ENCODE results near the gene LRRC32.

LRRC32 gene

DNA sequence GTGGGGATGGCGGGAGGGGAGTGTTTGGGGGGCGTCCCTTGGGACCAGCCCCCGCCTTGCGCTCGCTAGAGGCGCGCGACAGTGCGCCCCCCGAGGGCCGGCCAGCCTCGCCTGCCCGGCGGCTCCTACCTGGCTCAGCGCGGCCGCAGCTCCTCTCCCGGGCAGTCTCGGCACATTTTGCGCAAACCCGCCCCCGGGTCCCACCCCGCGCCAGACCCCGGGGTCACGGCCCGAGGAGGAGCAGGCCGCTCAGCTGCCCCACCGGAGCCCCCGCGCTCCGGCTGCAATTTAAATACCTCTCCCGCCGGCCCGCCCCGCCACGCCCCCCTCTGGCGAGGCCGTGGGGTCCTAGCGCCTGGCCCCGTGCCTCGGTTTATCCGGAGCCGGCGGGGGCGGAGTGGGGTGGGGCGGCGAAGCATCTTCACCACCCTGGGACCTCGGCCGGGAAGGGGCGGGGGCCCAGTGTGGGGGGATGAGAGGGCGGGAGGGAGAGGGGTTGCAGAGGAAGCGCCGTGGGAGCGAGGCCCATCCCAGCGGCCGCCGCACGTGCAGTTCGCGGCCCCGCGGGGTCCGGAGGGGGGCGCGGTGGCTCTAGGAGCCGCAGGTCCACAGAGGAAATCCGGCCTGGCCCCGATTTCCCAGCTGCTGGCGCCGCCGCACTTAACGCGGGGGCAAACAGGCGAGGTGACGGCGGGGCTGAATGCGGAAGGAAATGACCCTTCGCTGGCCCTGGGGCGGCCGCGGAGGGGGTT is at the start of gene LRRC32:
Gene LRRC32, minus strand, starts transcription at position 263 of the 752 bp plus-strand sequence. CDS start 4,793 bp downstream, outside the sequence.
- peak; percentile 66 for DNase-seq

GRCh38 chr11:76719686-76720085 is 49.1 kb upstream of the LRRC32 start:
- DNase-seq = no peak

DNA sequence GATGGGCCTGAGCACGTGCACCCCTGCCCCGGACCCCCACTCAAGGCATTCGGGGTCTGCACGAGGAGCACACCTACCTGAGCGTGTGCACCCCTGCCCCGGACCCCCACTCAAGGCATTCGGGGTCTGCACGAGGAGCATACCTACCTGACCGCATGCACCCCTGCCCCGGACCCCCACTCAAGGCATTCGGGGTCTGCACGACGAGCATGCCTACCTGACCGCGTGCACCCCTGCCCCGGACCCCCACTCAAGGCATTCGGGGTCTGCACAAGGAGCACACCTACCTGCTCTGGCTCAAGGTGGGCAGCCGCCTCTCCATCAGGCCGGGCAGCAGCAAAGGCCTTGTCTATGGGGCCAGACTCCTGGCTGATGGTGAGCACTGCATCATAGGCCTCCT is 48.7 kb upstream of the LRRC32 start:
- no peak for DNase-seq

- DNase-seq = no peak
These were observed 47.3 kb upstream of the LRRC32 start for GRCh38 chr11:76717816-76718215.

DNA sequence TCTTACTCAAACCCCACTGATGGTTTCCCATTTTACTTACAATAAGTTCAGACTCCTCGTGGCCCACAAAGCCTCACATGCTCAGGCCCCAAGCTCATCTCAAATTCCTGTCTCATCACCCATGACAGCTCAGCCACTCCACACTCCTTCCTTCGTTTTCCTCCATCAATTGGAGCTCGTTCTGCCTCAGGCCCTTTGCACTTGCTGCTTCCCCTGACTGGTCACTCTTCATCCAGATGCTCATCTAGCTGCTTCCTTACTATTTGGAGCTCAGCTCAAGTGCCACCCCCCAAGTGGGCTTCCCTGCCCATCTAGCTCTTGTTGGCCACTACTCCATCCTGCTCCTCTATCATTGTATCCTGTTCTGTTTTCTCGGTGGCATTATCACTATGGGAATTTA is 46.8 kb upstream of the LRRC32 start:
- DNase-seq = no peak

GRCh38 chr11:76716268-76716667 is 45.7 kb upstream of the LRRC32 start:
- DNase-seq = no peak

DNA sequence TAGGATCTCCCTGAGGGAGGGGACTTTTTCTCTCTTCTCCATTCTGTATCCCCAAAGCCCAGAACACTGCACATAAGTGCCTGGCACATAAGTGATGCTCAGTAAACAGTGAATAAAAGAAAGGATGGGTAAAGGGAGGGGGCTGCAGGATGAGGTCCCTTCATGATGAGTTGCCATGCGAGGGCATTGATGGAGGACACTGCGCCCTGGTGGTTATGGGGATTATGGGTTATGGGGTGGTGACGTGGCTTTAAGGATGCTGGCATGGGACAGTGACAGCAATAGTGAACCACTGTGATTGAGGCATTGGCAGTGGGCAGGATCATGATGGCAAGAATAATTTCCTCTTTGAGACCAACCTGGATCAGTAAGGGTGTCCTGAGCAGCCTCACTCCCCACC is 43.9 kb upstream of the LRRC32 start:
- peak; percentile 9 for DNase-seq

DNA sequence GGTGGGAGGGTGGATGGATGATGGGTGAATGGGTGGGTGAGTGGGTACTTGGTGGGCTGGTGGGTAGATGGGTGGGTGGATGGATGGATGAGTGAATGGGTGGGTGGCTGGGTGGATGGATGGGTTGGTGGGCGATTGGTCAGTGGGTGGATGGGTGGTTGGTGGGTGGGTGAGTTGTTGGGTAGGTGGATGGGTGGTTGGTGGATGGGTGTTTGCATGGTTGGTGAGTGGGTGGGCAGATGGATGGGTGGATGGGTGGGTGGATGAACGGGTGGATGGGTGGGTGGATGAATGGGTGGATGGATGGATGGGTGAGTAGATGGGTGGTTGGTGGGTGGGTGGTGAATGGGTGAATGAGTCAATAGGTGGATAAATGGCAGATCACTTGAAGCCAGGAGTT is 43.0 kb upstream of the LRRC32 start:
- no peak for DNase-seq

- DNase-seq = no peak
These were observed 41.6 kb upstream of the LRRC32 start for GRCh38 chr11:76712125-76712524.

DNA sequence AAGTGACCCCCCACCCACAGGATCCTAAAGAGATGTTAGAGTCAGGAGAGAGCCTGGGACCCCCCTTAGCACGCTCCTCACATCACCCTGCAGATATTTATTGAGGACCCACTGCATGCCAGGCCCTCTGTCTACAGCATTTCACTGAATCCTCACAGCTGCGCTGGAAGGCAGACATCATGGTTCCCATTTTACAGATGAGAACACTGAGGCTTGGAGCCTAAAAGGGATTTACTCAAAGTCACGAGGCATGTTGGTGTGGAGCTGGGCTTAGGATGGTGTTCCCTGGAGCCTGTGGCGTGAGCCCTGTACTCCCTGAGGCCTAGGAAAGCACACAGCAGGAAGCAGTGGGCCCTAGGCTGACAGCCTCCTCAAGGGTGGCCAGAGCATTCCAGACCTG is 39.2 kb upstream of the LRRC32 start:
- DNase-seq = no peak

- no peak for DNase-seq
These were observed 38.6 kb upstream of the LRRC32 start for GRCh38 chr11:76708972-76709660.

DNA sequence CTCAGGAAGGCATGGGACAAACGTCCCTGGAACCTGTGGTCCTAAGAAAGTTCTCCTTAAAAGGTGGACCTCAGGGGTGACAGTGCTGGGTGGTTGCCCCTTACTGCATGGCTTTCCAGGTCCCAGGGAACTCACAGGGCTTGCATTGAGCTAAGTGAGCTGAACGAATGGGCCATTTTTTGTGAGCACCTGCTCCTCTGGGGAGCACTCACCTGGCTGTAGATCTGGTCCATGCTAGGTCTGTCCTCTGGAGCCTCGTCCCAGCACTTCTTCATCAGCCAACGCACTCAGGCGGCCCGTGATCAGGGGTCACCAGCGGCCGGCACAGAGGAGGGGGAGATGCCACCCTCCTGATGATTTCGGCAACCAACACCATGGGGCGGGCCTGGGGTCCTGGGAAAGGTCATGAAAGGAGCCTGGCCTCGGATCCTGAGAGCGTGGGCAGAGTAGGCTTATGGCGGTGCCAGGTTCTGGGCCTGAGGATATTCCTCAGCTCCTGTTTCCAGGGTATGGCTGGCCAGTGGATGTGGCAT is 36.8 kb upstream of the LRRC32 start:
- no peak for DNase-seq

- DNase-seq = no peak
These were observed 36.1 kb upstream of the LRRC32 start for GRCh38 chr11:76706667-76707066.

DNA sequence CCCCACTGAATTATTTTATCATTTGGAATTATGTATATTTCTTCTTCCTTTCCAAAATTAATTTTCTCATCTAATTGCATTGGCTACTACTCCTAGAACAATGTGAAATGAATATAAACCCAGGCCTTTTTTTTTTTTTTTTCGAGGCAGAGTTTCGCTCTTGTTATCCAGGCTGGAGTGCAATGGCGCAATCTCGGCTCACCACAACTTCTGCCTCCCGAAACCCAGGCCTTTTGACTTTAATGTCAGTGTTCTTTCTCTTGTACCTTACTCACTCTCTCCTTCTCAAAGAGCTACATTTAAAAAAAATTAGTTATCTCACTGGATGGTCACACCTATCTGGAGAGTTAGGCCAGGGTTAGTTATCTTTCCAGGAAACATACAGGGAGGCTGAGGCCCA is 35.3 kb upstream of the LRRC32 start:
- peak; percentile 63 for DNase-seq

GRCh38 chr11:76704171-76704948 is 33.8 kb upstream of the LRRC32 start:
- no peak for DNase-seq

DNA sequence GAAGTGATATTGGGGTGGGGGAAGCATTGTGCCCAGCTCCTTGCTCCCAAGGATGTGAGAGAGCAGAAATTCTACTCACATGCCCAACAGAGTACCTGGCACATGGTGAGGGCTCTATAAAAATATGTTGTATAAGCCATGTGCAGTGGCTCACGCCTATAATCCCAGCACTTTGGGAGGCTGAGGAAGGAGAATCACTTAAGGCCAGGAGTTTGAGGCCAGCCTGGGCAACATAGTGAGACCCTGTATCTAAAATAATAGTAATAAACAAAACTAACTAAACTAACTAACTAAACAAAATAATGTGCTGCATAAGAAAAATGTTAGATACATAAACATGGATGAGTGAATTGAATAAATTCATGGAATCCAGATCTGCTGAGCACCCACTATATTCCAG is 33.2 kb upstream of the LRRC32 start:
- no peak for DNase-seq

DNA sequence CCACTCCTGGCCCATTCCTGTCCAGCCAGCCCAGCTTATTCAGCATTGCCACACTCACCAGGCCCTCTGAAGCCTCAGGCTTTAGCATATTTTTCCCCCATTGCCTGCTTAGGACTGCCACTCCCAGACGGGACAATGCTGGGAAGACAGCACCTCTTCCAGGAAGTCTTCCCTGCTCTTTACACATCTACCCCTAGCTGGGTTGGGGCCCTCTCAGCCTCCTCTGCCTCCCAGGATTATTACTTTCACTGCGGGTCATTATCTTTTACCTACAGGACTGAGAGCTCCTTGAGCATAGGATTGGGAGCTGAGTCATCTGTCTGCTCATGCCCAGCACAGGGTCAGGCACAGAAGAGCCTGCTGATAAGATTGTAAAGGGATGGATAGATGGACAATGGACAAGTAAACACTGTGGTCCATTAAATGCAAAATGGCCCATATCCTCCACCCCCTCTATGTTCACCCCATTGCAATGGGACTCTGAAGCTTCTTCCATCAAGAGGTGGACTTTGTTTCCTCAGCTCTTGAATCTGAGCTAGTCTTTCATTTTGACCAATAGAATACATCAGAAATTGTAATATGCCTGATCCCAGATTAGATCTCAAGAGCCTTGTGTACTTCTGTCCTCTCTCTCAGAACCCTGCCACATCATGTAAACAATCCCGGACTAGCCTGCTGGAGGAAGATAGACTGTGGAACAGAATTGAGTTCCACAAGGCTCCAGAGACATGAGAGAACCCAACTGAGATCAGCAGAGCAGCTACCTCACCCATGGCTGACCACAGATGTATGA is 32.0 kb upstream of the LRRC32 start:
- no peak for DNase-seq

GRCh38 chr11:76701294-76702040 is 30.9 kb upstream of the LRRC32 start:
- no peak for DNase-seq

DNA sequence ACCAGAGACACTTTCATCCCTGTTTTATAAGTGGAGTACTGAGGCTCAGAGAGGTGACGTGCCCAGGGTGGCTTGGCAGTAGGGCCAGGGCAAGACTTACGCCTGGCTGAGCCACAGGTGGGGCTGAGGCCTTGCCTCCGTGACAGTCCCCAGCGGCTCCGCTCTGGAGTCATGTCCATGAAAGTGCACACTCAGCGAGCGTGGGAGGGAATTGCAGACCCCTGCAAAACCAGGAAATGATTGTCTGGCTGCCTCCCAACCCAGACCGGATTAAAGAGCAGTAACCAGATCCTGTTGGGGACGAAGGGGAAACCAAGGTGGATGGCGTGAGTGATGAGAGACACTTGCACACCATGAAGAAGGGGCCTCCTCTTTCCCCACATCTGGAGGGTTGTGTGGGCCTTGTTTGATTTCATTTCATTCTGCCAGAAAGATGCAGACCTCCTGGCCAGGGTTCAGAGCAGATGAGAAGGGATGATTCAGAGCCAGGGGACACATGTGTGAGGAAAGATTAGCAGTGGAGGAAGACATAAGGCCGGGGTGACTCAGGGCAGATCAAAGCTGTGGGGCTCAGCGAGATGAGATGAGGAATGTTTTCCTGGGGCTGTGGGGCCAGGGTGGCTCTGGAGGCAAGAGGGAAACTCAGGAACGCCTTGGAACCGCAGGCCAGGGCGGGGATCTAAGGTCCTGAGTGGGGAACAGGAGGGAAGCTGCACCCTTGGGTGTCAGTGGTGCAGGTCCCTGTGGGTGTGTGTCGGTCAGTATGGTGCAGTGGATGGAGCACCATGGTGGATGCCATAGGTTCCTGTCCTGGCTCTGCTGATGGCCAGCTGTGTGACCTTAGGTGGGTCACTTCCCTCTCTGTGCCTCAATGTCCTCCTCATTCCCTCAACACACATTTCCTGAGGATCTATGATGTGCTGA is 29.9 kb upstream of the LRRC32 start:
- DNase-seq = peak; percentile 92

DNA sequence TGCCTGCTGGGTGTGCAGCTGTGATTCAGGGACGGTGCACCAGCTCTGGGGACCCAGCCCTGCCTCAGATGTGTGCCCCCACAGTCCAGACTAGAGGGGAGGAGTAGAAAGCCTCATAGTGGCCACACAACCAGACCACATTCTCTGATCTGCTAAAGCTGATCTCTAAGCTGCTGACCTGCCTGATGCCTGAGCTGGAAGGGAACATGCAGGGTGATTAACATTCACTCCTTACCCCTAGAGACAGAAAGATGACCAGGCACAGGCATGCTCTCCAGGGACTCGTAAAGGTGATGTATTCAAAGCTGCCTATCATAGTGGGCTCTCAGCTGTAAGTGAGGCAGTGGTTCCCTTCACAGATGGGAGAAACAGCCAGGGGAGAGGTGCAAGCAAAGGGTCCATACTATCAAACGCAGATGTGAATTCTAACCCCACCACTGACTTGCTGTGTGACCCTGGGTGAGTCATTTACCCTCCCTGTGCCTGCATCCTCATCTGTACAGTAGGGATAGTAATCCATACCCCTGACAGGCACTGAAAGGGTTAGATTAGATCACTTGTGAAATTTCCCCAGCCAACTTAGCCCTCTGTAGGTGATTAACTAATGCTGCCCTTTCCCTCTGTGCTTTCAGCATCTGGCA is 29.0 kb upstream of the LRRC32 start:
- peak; percentile 45 for DNase-seq
